Stimulated activated CD4-positive, alpha-beta T cell treated with anti-CD3 and anti-CD28 coated beads, Interleukin-2, amount 100 ng/mL, for 4 hours (primary cell): ENCODE results near the gene R3HDM2.
"Not testable (repeated sequence)": the region's sequence is repeated elsewhere in the genome, so short reads cannot be mapped to it uniquely, and the experiment has no call there.

Experiments
- DNase-seq: peaks from one replicate; pipeline ENCODE4 v3.0.0-alpha.2; 2020; ENCODE audit warnings: low read depth

The R3HDM2 gene

GRCh38 chr12:57452937-57453509 is 22.2 kb upstream of the R3HDM2 start:
- DNase-seq = no peak

GRCh38 chr12:57452181-57452936 is 21.5 kb upstream of the R3HDM2 start:
- DNase-seq = no peak

GRCh38 chr12:57451233-57451778 is 20.5 kb upstream of the R3HDM2 start:
- DNase-seq = no peak

GRCh38 chr12:57450057-57450456 is 19.2 kb upstream of the R3HDM2 start:
- no peak for DNase-seq

GRCh38 chr12:57449375-57449774 is 18.5 kb upstream of the R3HDM2 start:
- DNase-seq = no peak

- DNase-seq = no peak
Observed at GRCh38 chr12:57448669-57449068, 17.8 kb upstream of the R3HDM2 start.

- no peak for DNase-seq
Observed at GRCh38 chr12:57446292-57446960, 15.6 kb upstream of the R3HDM2 start.

GRCh38 chr12:57444744-57445143 is 13.9 kb upstream of the R3HDM2 start:
- no peak for DNase-seq

- not testable (repeated sequence) for DNase-seq
Observed at GRCh38 chr12:57444337-57444736, 13.5 kb upstream of the R3HDM2 start.

GRCh38 chr12:57441846-57442427 is 11.1 kb upstream of the R3HDM2 start:
- DNase-seq = no peak

GRCh38 chr12:57441393-57441792 is 10.6 kb upstream of the R3HDM2 start:
- not testable (repeated sequence) for DNase-seq

- no peak for DNase-seq
Observed at GRCh38 chr12:57439762-57440266, 9.0 kb upstream of the R3HDM2 start.

- DNase-seq = no peak
Observed at GRCh38 chr12:57438400-57438799, 7.6 kb upstream of the R3HDM2 start.

GRCh38 chr12:57435293-57435692 is 4.5 kb upstream of the R3HDM2 start:
- DNase-seq = no peak

GRCh38 chr12:57434517-57435223 is 3.8 kb upstream of the R3HDM2 start, which contains the start of gene INHBC:
Gene INHBC (plus strand): TSS chr12:57434784. CDS start chr12:57434887, 103 bp downstream.
- DNase-seq = no peak

GRCh38 chr12:57433370-57433769 is 2.5 kb upstream of the R3HDM2 start:
- DNase-seq = no peak

- DNase-seq = no peak
Observed at GRCh38 chr12:57431654-57432188, 878 bp upstream of the R3HDM2 start.

GRCh38 chr12:57430112-57430930 is 522 bp downstream of the R3HDM2 start:
- DNase-seq = peak; percentile 19

GRCh38 chr12:57429473-57430111 is 1.3 kb downstream of the R3HDM2 start:
- no peak for DNase-seq

GRCh38 chr12:57428965-57429364 is 1.9 kb downstream of the R3HDM2 start:
- DNase-seq = no peak
